OCI-LY7 (cell line): ENCODE results near the gene MMADHC. TPM values are rescaled to one million over a fixed set of nuclear protein-coding genes. Genes with fewer than 3 reads are reported as not detected.

ENCODE experiments used
- BruUV-seq: library from RNA; stranded (reverse); fragments of 400-500 nt; replicated peaks from 2 replicates; lab custom pipeline; 2021; lab: Mats Ljungman, UMichigan
- CTCF ChIA-PET: fragments of 300-600 bp; sonication (Branson Sonifier 250); formaldehyde crosslinking; loops from one replicate; lab custom pipeline; 2022; ENCODE audit warnings: antibody characterized with exemption; ENCODE audit not compliant: unreplicated experiment; lab: Charles Lee
- POLR2A ChIA-PET: fragments of 300-600 bp; sonication (Branson Sonifier 250); formaldehyde crosslinking; loops from one replicate; lab custom pipeline; 2022; ENCODE audit warnings: antibody characterized with exemption; lab: Charles Lee
- DNase-seq: peaks from one replicate; pipeline ENCODE4 v3.0.0-alpha.2; 2015; ENCODE audit warnings: low spot score
- H2AFZ ChIP-seq: fragments of 200-600 bp; sonication (generic), shearing (Covaris generic); 2 replicates; pipeline ENCODE4 v1.6.1; 2014; ENCODE audit warnings: mild to moderate bottlenecking, antibody characterized with exemption, low read length, moderate library complexity
- H3K27ac ChIP-seq: fragments of 200-600 bp; sonication (generic); 2 replicates; pipeline ENCODE4 v1.5.1; 2014; ENCODE audit warnings: mixed run types, low read depth, mild to moderate bottlenecking, moderate library complexity, low read length, inconsistent platforms; ENCODE audit not compliant: poor library complexity, severe bottlenecking
- H3K36me3 ChIP-seq: fragments of 200-600 bp; sonication (generic); 2 replicates; pipeline ENCODE4 v1.6.1; 2014; ENCODE audit warnings: mild to moderate bottlenecking, antibody characterized with exemption, low read length, moderate library complexity, mixed read lengths; ENCODE audit not compliant: insufficient read depth
- H3K4me1 ChIP-seq: fragments of 200-600 bp; sonication (generic); 2 replicates; pipeline ENCODE4 v1.5.1; 2014; ENCODE audit warnings: mild to moderate bottlenecking, low read length; ENCODE audit not compliant: insufficient read depth, poor library complexity, severe bottlenecking
- H3K4me2 ChIP-seq: fragments of 200-600 bp; sonication (generic); 2 replicates; pipeline ENCODE4 v1.6.1; 2014; ENCODE audit warnings: mild to moderate bottlenecking, low read length
- H3K4me3 ChIP-seq: fragments of 200-600 bp; sonication (generic); 2 replicates; pipeline ENCODE4 v1.5.1; 2014; ENCODE audit warnings: mild to moderate bottlenecking, low read depth, low read length; ENCODE audit not compliant: poor library complexity, severe bottlenecking
- H3K79me2 ChIP-seq: fragments of 200-600 bp; sonication (generic); 2 replicates; pipeline ENCODE4 v1.6.1; 2016; ENCODE audit warnings: low read depth, mild to moderate bottlenecking, low read length, moderate library complexity, mixed read lengths; ENCODE audit not compliant: insufficient read depth
- H3K9me2 ChIP-seq: fragments of 200-600 bp; sonication (generic); 2 replicates; pipeline ENCODE4 v1.6.1; 2016; ENCODE audit warnings: mild to moderate bottlenecking, low read length, mixed read lengths; ENCODE audit not compliant: insufficient read depth
- H3K9me3 ChIP-seq: fragments of 200-600 bp; sonication (generic); 2 replicates; pipeline ENCODE4 v1.6.1; 2014; ENCODE audit warnings: mild to moderate bottlenecking, mixed run types, low read length, mixed read lengths
- H4K20me1 ChIP-seq: fragments of 200-600 bp; sonication (generic); 2 replicates; pipeline ENCODE4 v1.6.1; 2014; ENCODE audit warnings: mild to moderate bottlenecking, antibody characterized with exemption, low read length, moderate library complexity, mixed read lengths; ENCODE audit not compliant: insufficient read depth
- CTCF ChIP-seq: fragments of 200-600 bp; sonication (generic); conservative IDR thresholded peaks from 2 replicates; pipeline ENCODE4 v1.5.1; 2014; ENCODE audit warnings: mild to moderate bottlenecking, antibody characterized with exemption, low read length, moderate library complexity, mixed read lengths
- EZH2phosphoT487 ChIP-seq: fragments of 200-600 bp; sonication (generic); IDR thresholded peaks from 2 replicates; pipeline ENCODE4 v1.6.1; 2018; ENCODE audit warnings: low read depth, borderline replicate concordance, mild to moderate bottlenecking, mixed run types, antibody characterized with exemption, low read length, moderate library complexity, mixed read lengths
- intact Hi-C: fragments of 100-400 bp; cut with micrococcal nuclease; formaldehyde crosslinking; loops from one replicate; pipeline ENCODE4 v1.10.0; 2022; ENCODE audit not compliant: unreplicated experiment
- total RNA-seq, 2 experiments: library from RNA; depleted of rRNA in 1 of 2; stranded (reverse); fragments of >200 nt in 1 of 2; shearing (Covaris generic) in 1 of 2; gene quantifications; 2 replicates each; pipeline ENCODE4 v1.2.3, GENCODE V29; 2014 to 2022

The MMADHC gene
- total RNA-seq, 2 experiments from 2014 or later: 73.6 to 115 TPM

- intact Hi-C loops: no loop called here
- no peaks in the 10 kb centered on the region for H3K9me3 ChIP-seq
- no peak overlapping the region for H3K27ac ChIP-seq
- no peak overlapping the region for H2AFZ ChIP-seq
- no peaks in the 10 kb centered on the region for H3K4me1 ChIP-seq
- TF ChIP-seq CTCF: no peak
- TF ChIP-seq EZH2phosphoT487: no peak
- no TSS peak for BruUV-seq
- POLR2A ChIA-PET: interaction anchor here (0.6 kb wide), 1 partner anchor 530 kb away, joined by 14 read pairs; no protein-coding TSS in a partner anchor
- H3K4me3 ChIP-seq: no peak overlapping the region
- no peaks in the 10 kb centered on the region for H3K79me2 ChIP-seq
- no peaks in the 10 kb centered on the region for H3K36me3 ChIP-seq
- H3K9me2 ChIP-seq: no peaks in the 10 kb centered on the region
- CTCF ChIA-PET: no interaction called here
- no peak overlapping the region for H3K4me2 ChIP-seq
- DNase-seq: no peak
- H4K20me1 ChIP-seq: no peaks in the 10 kb centered on the region
Observed at GRCh38 chr2:149537092-149537726, 50.4 kb downstream of the MMADHC start.

DNA sequence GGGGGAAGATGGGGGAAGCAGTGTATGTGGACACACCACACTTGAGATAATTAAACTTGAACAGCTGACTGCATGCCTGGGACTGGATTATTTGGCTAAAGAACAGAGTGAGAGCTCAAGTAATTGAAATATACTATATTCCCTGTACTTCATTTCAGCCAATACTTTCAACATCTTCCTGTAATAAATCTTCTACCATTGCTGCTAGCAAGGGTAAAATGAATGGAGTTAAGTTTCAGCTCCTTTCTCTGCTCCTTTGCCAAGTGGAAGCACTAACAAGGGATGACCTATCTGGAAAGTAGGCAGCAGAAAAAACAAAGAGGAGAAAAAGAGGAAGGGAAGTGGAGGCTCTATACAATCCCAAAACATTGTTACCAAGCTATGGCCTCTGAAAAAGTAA is 50.9 kb downstream of the MMADHC start:
- Histone ChIP-seq H3K4me2 (no peak overlapping the region), H3K4me1 (no peaks in the 10 kb centered on the region), H3K27ac (no peak overlapping the region), H3K4me3 (no peak overlapping the region), H3K79me2 (no peaks in the 10 kb centered on the region), H2AFZ (no peak overlapping the region), H4K20me1 (no peaks in the 10 kb centered on the region), H3K9me2 (no peaks in the 10 kb centered on the region), H3K36me3 (no peaks in the 10 kb centered on the region), H3K9me3 (no peaks in the 10 kb centered on the region)
- CTCF ChIA-PET: no interaction called here
- POLR2A ChIA-PET: interaction anchor here (0.6 kb wide), 1 partner anchor 529 kb away, joined by 14 read pairs; no protein-coding TSS in a partner anchor
- no peak for DNase-seq
- TF ChIP-seq CTCF (no peak), EZH2phosphoT487 (no peak)
- BruUV-seq: no TSS peak
- intact Hi-C loops: no loop called here

DNA sequence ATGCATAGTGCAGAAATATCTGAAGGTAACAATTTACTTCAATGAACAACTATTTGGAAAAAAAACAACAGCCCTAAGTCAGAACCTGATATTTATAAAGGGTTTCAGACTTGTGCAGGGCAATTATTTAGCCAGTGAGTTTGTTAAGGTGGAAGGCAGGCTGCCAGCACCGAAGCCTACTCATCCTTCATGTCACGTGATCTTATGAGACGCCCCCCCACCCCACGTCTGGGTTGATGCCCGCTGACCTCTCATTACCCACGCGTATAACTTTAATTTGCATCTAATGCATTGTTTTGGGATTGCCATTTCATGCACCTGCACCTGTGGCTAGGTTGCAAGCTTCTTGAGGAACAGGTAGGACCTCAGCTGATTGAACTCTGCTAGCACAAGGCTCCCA is 52.9 kb downstream of the MMADHC start:
- Histone ChIP-seq H3K4me2 (no peak overlapping the region), H4K20me1 (no peaks in the 10 kb centered on the region), H3K79me2 (no peaks in the 10 kb centered on the region), H3K36me3 (no peaks in the 10 kb centered on the region), H3K4me3 (no peak overlapping the region), H3K4me1 (no peaks in the 10 kb centered on the region), H3K9me3 (no peaks in the 10 kb centered on the region), H3K27ac (no peak overlapping the region), H3K9me2 (no peaks in the 10 kb centered on the region), H2AFZ (no peak overlapping the region)
- BruUV-seq: no TSS peak
- ChIA-PET POLR2A (no interaction called here), CTCF (no interaction called here)
- no peak for DNase-seq
- intact Hi-C loops: no loop called here
- TF ChIP-seq EZH2phosphoT487 (no peak), CTCF (no peak)
